NCI-H2107 treated with DMSO at 0.1 percent for 48 hours (cell line): ENCODE results near the gene EPDR1.
"Not testable (repeated sequence)": the region's sequence is repeated elsewhere in the genome, so short reads cannot be mapped to it uniquely, and the experiment has no call there.

ENCODE experiments used
- DNase-seq: peaks from one replicate; lab custom pipeline; 2025; ENCODE audit not compliant: unreplicated experiment; lab: John Stamatoyannopoulos, UW

The EPDR1 gene

DNA sequence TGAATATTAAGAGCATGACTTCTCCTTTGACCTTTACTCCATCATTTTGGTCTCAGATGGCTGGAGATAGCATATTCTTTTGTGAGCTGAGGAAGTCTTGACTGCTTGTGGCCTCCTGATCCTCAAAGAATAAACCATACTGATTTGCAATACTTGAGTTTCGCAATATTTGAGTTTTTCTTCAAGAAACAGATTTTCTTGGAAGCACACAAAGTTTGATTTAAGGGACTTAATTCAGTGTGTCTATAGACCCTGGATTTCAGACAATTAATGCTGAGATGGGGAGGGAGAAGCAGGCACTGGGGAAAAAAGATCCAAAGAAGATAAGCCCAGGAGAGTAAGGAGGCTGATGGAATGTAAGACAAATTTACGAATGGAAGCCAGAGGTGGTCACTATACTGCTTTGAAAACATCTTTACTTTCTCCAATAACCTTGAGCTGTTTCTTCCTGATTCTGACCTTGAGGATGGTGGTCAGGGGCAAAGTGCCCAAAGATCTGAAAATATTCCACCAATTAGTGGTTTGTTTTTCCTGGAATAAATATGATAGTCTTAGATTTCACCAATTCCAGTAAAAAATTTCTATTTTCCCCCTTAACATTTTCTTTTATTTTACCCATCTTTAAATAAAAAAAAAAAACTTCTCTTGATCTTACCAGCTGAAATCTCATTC is 7.5 kb downstream of the EPDR1 start:
- DNase-seq: no peak

DNA sequence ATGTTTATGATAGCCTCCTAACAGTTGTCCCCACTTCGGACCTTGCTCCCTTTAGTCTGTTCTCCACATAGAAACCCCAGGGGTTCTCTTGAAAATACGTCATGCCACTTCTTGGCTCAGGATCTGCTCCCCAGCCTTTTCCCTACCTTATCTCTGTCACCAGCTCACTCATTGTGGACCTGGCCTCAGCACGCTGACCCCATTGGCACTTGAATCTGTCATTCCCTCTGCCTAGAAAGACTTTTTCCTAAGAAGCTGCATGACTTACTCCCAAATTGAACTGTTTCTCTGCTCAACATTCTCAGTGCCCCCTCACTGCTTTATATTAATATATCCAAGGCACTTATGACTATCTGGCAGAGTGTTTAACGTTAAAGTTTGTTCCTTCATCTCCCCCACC is 8.4 kb downstream of the EPDR1 start:
- no peak for DNase-seq

DNA sequence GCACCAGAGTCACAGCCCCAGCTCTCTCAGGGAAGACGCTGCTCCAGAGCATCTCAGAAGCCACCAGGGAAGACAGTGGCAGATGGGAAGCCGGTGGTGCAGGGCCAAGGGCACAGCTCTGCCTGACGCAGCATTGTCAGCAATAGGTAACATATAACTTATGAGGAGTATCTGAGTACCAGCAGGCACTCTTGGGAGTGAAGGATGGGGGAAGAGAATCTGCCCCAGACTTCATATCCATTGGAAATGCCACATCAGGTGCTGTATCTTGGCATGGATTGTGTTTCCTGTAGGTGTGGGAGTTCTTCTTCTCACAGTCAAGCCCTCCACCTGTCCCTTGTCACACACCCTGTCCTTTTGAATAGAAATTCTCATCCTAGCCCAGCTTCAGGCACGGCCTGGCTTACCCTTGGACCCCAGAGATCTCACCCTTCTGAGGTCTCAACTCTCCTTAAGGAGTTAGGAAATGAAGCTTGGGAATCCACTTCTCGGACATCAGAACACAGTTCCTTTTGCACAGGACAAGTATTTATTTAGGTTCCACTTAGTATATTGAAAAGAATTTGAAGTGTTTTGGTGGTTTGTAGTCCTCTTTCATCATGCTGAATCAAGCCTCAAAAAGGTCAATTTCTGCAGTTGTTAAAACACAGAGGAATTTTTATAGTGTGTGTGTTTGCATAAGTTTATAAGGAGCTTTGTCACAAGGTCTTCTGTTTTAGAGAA is 9.9 kb downstream of the EPDR1 start:
- DNase-seq: no peak

- no peak for DNase-seq
These were observed 12.1 kb downstream of the EPDR1 start for GRCh38 chr7:37932543-37932942.

DNA sequence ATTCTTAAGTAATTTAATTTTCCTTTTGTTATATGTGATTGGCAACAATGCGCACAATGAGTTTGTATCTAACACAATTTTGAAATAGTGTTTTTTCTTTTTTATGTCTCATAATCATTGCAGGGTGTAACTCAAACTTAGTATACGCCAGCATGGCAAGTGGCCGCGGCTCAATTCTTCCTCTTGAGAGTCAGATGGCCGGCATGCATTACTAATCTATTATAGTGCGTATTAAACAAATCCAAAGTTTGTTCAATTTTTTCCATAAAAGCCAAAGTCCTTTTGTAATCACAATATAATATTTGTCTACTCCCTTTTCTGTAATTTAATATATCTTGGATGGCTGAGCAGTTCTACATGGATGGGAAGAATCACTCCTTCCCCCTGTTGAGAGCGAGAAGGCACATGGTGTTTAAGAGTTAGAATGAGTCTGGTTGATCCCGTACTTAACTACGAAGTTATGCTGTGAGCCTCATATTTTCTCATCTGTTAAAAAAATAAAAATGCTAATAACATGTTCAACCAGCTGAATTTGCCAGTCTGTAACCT is 12.7 kb downstream of the EPDR1 start:
- DNase-seq: no peak

DNA sequence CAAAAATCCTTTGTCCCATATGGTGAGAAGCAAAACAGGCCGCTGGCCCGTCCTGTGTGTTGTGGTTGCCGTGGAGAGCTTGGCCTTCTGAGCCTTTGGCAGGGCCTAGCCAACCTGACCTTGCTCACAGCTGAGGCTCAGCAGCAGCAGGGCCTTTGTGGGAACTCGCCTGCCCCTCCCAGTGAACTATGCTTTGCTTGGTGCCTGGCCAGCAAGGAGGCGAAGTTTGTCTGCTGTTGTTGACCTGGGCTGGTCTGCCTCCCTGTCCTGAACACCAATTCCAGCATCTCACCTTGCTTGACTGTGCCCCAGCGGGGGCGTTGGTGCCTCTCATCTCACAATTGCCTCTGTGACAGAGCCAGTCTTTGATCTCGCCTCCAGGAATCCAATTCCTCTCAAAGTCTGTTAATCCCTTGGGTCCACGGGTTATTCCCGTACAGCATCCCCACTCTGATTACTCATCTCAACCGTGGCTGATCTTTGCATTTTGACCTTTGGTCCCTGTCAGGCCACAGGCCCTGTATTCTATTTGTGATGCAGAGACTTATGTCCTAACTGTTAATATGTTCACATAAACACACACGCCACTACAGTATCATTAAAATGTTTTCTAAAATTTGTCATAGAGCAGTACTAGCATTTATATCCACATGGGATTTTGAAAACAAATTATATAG is 22.6 kb downstream of the EPDR1 start:
- DNase-seq: no peak

DNA sequence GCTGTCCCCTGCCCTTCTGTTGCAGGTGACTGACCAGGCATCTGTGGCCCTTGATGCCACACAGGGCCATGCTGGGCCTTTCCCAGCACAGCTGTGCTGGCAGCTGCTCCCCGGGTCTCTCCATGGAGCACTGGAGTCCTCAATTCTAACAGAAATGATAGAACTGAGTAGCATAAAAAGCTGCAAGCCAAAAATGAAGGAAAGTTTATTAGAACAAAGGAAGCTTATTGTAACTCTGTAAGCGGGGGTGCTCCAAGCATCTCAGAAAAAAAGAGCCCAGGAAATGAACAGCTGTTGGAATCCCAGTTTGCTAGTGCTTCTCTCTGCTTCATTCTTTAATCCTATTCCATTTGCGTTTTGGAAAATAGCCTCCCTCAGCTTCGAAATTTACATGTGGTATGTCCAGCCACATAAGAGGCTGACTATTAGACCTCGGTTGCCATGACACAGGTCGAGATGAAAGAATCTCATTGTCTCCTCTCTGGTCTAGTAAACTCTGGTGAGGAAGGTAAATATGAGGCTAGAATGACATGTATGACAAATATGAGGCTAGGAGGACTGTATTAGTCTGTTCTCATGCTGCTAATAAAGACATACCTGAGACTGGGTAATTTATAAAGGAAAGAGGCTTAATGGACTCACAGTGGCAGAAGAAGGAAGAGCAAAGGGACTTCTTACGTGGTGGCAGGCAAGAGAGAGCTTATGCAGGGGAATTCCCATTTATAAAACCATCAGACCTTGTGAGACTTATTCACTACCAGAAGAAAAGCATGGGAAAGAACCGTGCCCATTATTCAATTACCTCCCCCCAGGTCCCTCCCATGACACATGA is 23.7 kb downstream of the EPDR1 start:
- no peak for DNase-seq

- DNase-seq: no peak
These were observed 24.3 kb downstream of the EPDR1 start for GRCh38 chr7:37944737-37945054.

DNA sequence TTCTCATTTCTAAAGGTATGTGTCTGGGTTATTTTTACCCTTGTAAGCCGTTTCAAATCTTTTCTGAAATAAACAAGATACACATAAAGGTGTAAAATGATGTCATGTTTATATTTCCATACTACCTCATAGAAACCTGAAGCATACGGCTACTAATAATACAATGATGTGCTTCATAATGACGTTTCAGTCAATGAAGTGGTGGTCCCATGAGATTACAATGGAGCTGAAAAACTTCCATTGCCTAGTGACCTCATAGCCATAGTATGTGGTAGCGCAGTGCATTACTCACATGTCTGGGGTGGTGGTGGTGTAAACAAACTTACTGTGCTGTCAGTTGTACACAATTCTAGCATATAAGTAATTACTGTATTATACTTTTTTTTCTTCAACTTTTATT is 24.9 kb downstream of the EPDR1 start:
- no peak for DNase-seq

DNA sequence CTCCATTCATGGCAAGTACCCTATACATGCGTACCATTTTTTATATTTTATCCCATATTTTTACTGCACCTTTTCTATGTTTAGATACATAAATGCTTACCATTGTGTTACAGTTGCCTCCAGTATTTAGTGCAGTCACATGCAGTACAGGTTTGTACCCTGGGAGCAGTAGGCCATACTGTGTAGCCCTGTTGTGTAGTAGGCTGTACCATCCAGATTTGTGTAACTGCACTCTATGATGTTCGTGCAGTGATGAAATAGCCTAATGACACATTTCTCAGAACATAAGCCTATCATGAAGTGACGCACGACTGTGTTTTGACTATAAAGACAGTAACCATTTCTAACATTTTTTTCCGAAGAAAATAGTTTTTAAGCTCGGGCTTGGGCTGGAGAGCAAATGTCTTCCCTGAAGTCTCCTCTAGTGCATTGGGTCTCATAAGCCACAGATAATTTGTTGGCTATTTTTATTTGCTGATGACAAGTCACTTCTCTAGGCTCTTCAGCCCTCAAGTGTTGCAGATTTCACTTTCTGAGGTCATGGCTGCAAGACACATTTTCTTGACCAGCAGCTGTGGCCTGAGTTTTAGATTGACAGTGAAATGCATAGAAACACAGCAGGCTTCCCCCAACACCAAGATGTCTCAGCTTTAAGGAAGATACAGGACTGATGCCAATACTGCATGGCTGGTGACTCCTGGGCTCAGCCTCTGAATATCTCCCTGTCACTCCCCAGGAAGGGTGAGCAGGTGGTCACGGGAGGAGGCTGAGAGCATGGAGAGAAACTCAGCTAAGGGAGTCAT is 26.9 kb downstream of the EPDR1 start:
- DNase-seq: no peak

DNA sequence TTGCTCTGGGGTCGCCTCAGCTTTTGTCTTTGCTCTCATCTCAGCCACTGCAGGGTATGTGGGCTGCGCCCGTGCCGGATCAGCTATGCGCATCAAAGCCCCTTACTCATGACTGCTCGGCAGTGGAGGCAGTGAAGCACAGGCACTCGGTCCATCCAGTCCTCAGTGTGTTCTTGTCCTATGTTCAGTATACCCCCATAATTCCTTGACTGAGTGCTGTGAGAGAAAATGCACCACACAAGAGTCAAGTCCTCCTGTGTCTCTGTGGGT is 27.4 kb downstream of the EPDR1 start:
- no peak for DNase-seq

- no peak for DNase-seq
These were observed 31.8 kb downstream of the EPDR1 start for GRCh38 chr7:37952240-37952639.

- DNase-seq: not testable (repeated sequence)
These were observed 33.8 kb downstream of the EPDR1 start for GRCh38 chr7:37954217-37954616.

DNA sequence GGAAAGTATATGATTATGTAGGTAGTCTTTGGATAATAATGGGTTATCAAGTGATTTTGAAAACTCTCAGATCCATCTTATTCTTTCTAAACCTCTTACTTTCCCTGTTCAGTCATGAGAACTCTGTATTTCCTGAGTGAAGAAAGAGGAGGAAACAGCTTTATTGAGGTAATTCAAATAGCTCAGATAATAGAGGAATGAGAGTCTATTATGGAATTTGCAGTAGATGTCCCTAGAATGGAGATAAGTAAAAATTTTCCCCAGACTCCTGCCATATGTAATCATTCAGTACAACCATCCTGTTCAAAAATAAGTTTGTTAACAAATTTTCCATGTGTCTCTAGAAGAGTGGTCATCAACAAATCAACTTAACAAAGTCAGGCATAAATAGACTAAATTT is 36.4 kb downstream of the EPDR1 start:
- DNase-seq: no peak

DNA sequence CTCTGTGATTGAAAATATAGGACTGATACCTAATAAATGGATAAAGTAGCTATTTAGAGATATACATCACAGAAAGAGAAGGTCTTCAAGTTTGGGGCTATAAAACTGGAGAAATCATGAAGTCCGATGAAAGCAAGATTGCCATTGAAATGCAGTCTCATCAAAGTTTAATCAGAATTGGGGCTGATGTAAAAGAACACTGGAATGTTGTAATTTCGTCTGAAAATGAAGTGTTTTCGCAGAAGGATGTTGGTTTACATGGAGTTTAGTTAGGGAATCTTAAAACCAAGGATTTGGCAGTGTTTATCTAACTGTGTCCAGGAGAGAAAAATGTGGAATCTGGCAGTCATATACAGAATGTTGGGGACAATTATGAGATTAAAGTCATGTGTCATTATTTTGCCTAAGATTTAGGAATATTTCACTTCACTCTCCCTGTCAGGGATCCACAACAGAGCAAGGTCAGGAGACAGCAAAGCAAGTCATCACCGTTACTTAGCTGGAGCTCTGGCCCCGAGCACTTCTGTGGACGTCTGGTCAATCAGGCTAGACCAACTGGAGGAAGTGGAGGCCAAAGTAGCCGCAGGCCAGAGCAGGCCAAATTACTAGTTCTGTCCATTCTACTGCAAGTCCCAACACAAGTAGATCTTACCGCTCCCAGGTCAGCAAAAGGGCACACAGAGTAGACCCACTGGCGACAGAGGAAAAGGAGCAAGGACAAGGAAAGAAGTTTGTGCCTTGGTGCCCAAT is 37.0 kb downstream of the EPDR1 start:
- DNase-seq: no peak

- no peak for DNase-seq
These were observed 40.0 kb downstream of the EPDR1 start for GRCh38 chr7:37960483-37960882.

DNA sequence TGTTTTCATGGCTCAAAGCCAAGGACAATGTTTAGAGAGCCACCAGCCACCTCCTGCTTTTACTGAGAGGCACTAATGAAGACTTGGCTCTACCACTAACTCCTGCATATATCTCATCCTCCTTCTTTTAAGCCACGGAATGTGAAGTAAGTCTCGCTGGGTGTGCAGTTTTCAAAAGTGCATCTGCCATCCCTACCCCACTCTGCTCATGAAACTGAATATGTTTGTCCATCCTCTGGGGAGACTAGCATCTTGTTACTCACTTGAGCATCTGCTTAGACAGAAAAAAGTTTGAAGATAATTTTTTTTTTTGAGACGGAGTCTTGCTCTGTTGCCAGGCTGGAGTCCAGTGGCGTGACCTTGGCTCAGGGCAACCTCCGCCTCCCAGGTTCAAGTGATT is 40.8 kb downstream of the EPDR1 start:
- DNase-seq: no peak

- no peak for DNase-seq
These were observed 43.8 kb downstream of the EPDR1 start for GRCh38 chr7:37964196-37964595.

GRCh38 chr7:37970211-37970610 is 49.8 kb downstream of the EPDR1 start:
- DNase-seq: no peak

DNA sequence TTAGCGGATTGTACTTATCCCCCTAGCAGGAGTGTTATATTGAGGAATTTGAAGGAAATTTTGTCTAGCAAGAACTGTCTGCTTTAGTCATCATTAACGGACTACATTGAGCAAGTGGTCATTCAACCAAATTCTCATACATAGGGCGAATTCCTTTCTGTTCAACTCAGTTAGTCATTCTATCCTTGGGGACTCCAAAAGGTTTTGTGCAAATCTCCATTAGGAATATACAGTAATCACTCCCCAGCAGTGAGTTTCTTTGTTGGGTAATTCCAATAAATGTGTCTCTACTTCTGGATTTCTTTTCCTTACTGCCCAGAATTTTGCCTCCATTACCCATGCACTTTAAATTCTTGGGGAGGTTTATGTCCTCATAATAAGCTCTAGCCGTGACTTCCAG is 51.1 kb downstream of the EPDR1 start:
- no peak for DNase-seq
